ENCODE results near the gene LAMB4. TPM values are rescaled to one million over a fixed set of nuclear protein-coding genes. Genes with fewer than 3 reads are reported as not detected.

The LAMB4 gene
- total RNA-seq, 1 donor from 2014 or later, result 1.1 TPM

GRCh38 chr7:108030516-108030915, 99.6 kb downstream of the LAMB4 start:
- Mint-ChIP-seq H3K27me3 (ENCODE audit: unreplicated experiment) (peaks cover 4% of the 10 kb centered on the region), H3K9me3 (ENCODE audit: unreplicated experiment) (no peaks in the 10 kb centered on the region), H3K4me3 (ENCODE audit: unreplicated experiment) (no peak overlapping the region), H3K4me1 (ENCODE audit: unreplicated experiment) (peaks cover 9% of the 10 kb centered on the region), H3K36me3 (ENCODE audit: low read depth, unreplicated experiment) (no peaks in the 10 kb centered on the region), H3K27ac (ENCODE audit: unreplicated experiment) (no peak overlapping the region)
- no peak for DNase-seq (ENCODE audit: low spot score)
- no peak for TF ChIP-seq CTCF (IDR thresholded peaks at IDR 0.05; ENCODE audit: unreplicated experiment)

DNA sequence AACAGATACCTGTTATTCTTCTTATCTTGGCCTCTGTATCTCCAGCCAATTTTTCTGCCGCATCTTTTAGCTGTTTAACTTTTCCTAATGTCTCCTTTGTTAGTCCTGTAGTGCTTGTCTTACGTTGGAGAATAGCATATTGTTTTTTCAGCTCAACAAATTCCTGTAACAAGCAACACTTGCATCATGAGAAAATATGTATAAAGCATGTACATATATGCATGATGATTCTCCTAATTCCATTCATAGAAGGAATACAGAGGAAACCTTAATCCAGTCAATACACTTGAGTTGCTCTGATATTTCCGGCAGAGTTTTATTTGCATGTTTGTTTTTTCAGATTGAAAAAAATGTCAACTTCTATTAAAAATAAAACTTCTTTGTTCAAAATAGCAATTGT, 101.1 kb downstream of the LAMB4 start:
- no peaks in the 10 kb centered on the region for H3K9me3 Mint-ChIP-seq (ENCODE audit: unreplicated experiment)
- no peak overlapping the region for H3K4me3 Mint-ChIP-seq (ENCODE audit: unreplicated experiment)
- no peak for DNase-seq (ENCODE audit: low spot score)
- H3K36me3 Mint-ChIP-seq (ENCODE audit: low read depth, unreplicated experiment), result no peaks in the 10 kb centered on the region
- H3K27me3 Mint-ChIP-seq (ENCODE audit: unreplicated experiment), result peaks cover 4% of the 10 kb centered on the region
- peaks cover 9% of the 10 kb centered on the region for H3K4me1 Mint-ChIP-seq (ENCODE audit: unreplicated experiment)
- TF ChIP-seq CTCF (IDR thresholded peaks at IDR 0.05; ENCODE audit: unreplicated experiment), result no peak
- no peak overlapping the region for H3K27ac Mint-ChIP-seq (ENCODE audit: unreplicated experiment)

GRCh38 chr7:108028111-108028510, 102.0 kb downstream of the LAMB4 start:
- H3K4me1 Mint-ChIP-seq (ENCODE audit: unreplicated experiment), result peaks cover 3% of the 10 kb centered on the region
- no peak for TF ChIP-seq CTCF (IDR thresholded peaks at IDR 0.05; ENCODE audit: unreplicated experiment)
- no peaks in the 10 kb centered on the region for H3K9me3 Mint-ChIP-seq (ENCODE audit: unreplicated experiment)
- H3K27me3 Mint-ChIP-seq (ENCODE audit: unreplicated experiment), result peaks cover 4% of the 10 kb centered on the region
- H3K27ac Mint-ChIP-seq (ENCODE audit: unreplicated experiment), result no peak overlapping the region
- H3K36me3 Mint-ChIP-seq (ENCODE audit: low read depth, unreplicated experiment), result no peaks in the 10 kb centered on the region
- DNase-seq (ENCODE audit: low spot score), result no peak
- no peak overlapping the region for H3K4me3 Mint-ChIP-seq (ENCODE audit: unreplicated experiment)

DNA sequence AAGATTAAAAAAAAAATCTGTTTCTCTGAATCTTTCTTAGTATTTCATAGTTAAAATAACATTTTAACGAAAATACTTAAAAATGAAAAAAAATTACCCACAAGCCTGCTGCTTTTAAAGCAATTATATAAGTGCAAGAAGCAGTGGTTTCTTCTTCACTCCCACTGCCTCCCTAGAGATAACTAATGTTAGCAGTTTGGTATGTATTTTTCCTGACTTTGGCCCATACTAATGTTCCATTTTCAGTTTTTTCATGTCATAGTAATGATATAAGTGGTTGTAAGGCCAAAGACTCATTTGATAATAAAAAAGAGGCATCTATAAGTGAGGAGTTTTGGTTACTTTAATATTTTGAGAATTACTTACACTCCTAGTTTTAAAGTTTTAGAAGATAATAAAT, 102.9 kb downstream of the LAMB4 start:
- Mint-ChIP-seq H3K27ac (ENCODE audit: unreplicated experiment) (no peak overlapping the region), H3K27me3 (ENCODE audit: unreplicated experiment) (peaks cover 4% of the 10 kb centered on the region), H3K36me3 (ENCODE audit: low read depth, unreplicated experiment) (no peaks in the 10 kb centered on the region), H3K4me1 (ENCODE audit: unreplicated experiment) (no peaks in the 10 kb centered on the region), H3K4me3 (ENCODE audit: unreplicated experiment) (no peak overlapping the region), H3K9me3 (ENCODE audit: unreplicated experiment) (no peaks in the 10 kb centered on the region)
- TF ChIP-seq CTCF (IDR thresholded peaks at IDR 0.05; ENCODE audit: unreplicated experiment), result no peak
- DNase-seq (ENCODE audit: low spot score), result no peak

DNA sequence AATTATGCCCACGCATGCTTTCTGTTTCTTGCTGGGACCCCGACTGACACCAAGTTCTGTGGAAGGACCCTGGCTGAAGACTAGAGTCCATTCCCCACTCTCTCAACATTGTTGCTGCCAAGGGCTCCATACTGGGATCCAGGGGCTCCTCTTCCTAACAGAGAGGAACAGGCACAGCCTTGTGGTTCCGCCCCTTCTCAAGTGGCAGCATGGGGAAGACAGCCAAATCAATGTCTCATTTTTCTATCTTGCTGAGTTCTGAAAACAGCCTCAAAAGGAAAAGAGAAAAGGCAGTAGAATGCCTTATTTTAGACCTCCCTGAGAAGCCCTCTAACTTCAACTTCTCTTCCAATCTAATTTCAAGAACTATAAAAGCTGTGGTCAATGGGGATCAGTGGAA, 103.5 kb downstream of the LAMB4 start:
- Mint-ChIP-seq H3K27me3 (ENCODE audit: unreplicated experiment) (peaks cover 4% of the 10 kb centered on the region), H3K4me3 (ENCODE audit: unreplicated experiment) (no peak overlapping the region), H3K36me3 (ENCODE audit: low read depth, unreplicated experiment) (no peaks in the 10 kb centered on the region), H3K4me1 (ENCODE audit: unreplicated experiment) (no peaks in the 10 kb centered on the region), H3K27ac (ENCODE audit: unreplicated experiment) (no peak overlapping the region), H3K9me3 (ENCODE audit: unreplicated experiment) (no peaks in the 10 kb centered on the region)
- no peak for DNase-seq (ENCODE audit: low spot score)
- no peak for TF ChIP-seq CTCF (IDR thresholded peaks at IDR 0.05; ENCODE audit: unreplicated experiment)
